ENCODE measurements around the gene MKRN2OS.
"Not testable (repeated sequence)": the region's sequence is repeated elsewhere in the genome, so short reads cannot be mapped to it uniquely, and the experiment has no call there.

MKRN2OS gene

GRCh38 chr3:12560505-12561190, 15.3 kb upstream of the MKRN2OS start:
- no peak for DNase-seq

- no peak for DNase-seq
These were observed 14.2 kb upstream of the MKRN2OS start for GRCh38 chr3:12559520-12559919.

- no peak for DNase-seq
These were observed 13.4 kb upstream of the MKRN2OS start for GRCh38 chr3:12558706-12559105.

- DNase-seq: no peak
These were observed 12.3 kb upstream of the MKRN2OS start for GRCh38 chr3:12557473-12558100.

GRCh38 chr3:12556690-12557472, 11.6 kb upstream of the MKRN2OS start, which contains the start of gene MKRN2:
TSS of gene MKRN2 (plus strand) at chr3:12557087. CDS start at chr3:12557151, 64 bp downstream.
- peak; percentile 69 for DNase-seq

GRCh38 chr3:12556314-12556689, 11.0 kb upstream of the MKRN2OS start:
- no peak for DNase-seq

- DNase-seq: no peak
These were observed 8.7 kb upstream of the MKRN2OS start for GRCh38 chr3:12553921-12554391.

- no peak for DNase-seq
These were observed 4.9 kb upstream of the MKRN2OS start for GRCh38 chr3:12549971-12550760.

GRCh38 chr3:12544652-12545472, 437 bp downstream of the MKRN2OS start:
- no peak for DNase-seq

GRCh38 chr3:12543497-12543896, 1.8 kb downstream of the MKRN2OS start:
- DNase-seq: not testable (repeated sequence)

GRCh38 chr3:12541625-12542024, 3.7 kb downstream of the MKRN2OS start:
- no peak for DNase-seq

- DNase-seq: peak; percentile 8
These were observed 8.9 kb downstream of the MKRN2OS start for GRCh38 chr3:12536423-12536822.

- DNase-seq: no peak
These were observed 13.1 kb downstream of the MKRN2OS start for GRCh38 chr3:12532182-12532581.

GRCh38 chr3:12527757-12528143, 17.5 kb downstream of the MKRN2OS start:
- DNase-seq: no peak

GRCh38 chr3:12522721-12523120, 22.6 kb downstream of the MKRN2OS start:
- DNase-seq: no peak

GRCh38 chr3:12521010-12521409, 24.3 kb downstream of the MKRN2OS start:
- no peak for DNase-seq

GRCh38 chr3:12518261-12519028, 26.9 kb downstream of the MKRN2OS start:
- no peak for DNase-seq

GRCh38 chr3:12516873-12517272, 28.4 kb downstream of the MKRN2OS start:
- DNase-seq: no peak

GRCh38 chr3:12515631-12516030, 29.7 kb downstream of the MKRN2OS start:
- DNase-seq: no peak

- DNase-seq: no peak
These were observed 31.4 kb downstream of the MKRN2OS start for GRCh38 chr3:12513694-12514446.

Data from NCI-H2171 treated with DMSO at 0.1 percent for 48 hours (cell line).